ENCODE measurements around the gene MAP3K6. TPM values are rescaled to one million over a fixed set of nuclear protein-coding genes. Genes with fewer than 3 reads are reported as not detected.

MAP3K6 gene
- total and polyA plus RNA-seq, 2 of the 13 experiments (the other 11 are each of a cell fraction or from before 2014, with no cell fraction given) = 2.7 to 3.2 TPM

- no peak for TF ChIP-seq ZNF276 (CRISPR knock-in tag; IDR thresholded peaks at IDR 0.05; ENCODE audit: low read depth)
- no peak for TF ChIP-seq AHR (CRISPR knock-in tag; IDR thresholded peaks at IDR 0.05)
- 0 out of 2 replicates have a peak, but pooled peaks have one; percentile 41 for TF ChIP-seq ZNF225 (CRISPR knock-in tag; IDR thresholded peaks at IDR 0.05)
- TF ChIP-seq SOX6 (IDR thresholded peaks at IDR 0.05) = no peak
- no peak for TF ChIP-seq SOX6 (CRISPR knock-in tag; IDR thresholded peaks at IDR 0.05)
- TF ChIP-seq POLR2G (IDR thresholded peaks at IDR 0.05; ENCODE audit: low read depth, low read length) = 0 out of 2 replicates have a peak, but pooled peaks have one; percentile 17
- TF ChIP-seq ZNF503 (CRISPR knock-in tag; IDR thresholded peaks at IDR 0.05) = no peak
- peak; percentile 54 for TF ChIP-seq CTCF (CRISPR knock-in tag; IDR thresholded peaks at IDR 0.05)
- TF ChIP-seq ZNF775 (CRISPR knock-in tag; IDR thresholded peaks at IDR 0.05; ENCODE audit: borderline replicate concordance) = no peak
- no peak for TF ChIP-seq ZBTB39 (CRISPR knock-in tag; IDR thresholded peaks at IDR 0.05)
- TF ChIP-seq ZFP90 (CRISPR knock-in tag; IDR thresholded peaks at IDR 0.05; ENCODE audit: borderline replicate concordance) = no peak
- no peak for TF ChIP-seq ZNF674 (CRISPR knock-in tag; IDR thresholded peaks at IDR 0.05; ENCODE audit: low read depth)
- TF ChIP-seq ATF5 (CRISPR knock-in tag; IDR thresholded peaks at IDR 0.05; ENCODE audit: low read depth) = no peak
- no peak for TF ChIP-seq SRSF1 (optimal IDR thresholded peaks at IDR 0.05; ENCODE audit: low read depth, low read length)
- no peak for TF ChIP-seq SKIL (CRISPR knock-in tag; IDR thresholded peaks at IDR 0.05; ENCODE audit: borderline replicate concordance)
Observed at GRCh38 chr1:27366411-27367159, at the start of gene MAP3K6 (continued).
